Mesenteric fat pad (tissue), 1 donor: ENCODE results near the gene RFWD3. TPM values are rescaled to one million over a fixed set of nuclear protein-coding genes. Genes with fewer than 3 reads are reported as not detected.

Source experiments
- DNase-seq: peaks from one replicate; pipeline ENCODE4 v3.0.0-alpha.2; 2020; ENCODE audit warnings: low spot score
- total RNA-seq: library from RNA; stranded (reverse); fragmentation: NEBNext Ultra II Directional; extraction: Animal tissue kit (Norgen Biotek cat#: 25700); gene quantifications from one replicate; pipeline ENCODE4 v1.2.1, GENCODE V29; 2021
- donor health status: DM: yes; HTN: yes; CAD: no.

The RFWD3 gene
- total RNA-seq, 1 donor from 2014 or later: 14.7 TPM

- no peak for DNase-seq
Measured at GRCh38 chr16:74583926-74584666, 82.6 kb downstream of the RFWD3 start.

GRCh38 chr16:74582970-74583369 is 83.7 kb downstream of the RFWD3 start:
- no peak for DNase-seq

- no peak for DNase-seq
Measured at GRCh38 chr16:74580833-74581232, 85.8 kb downstream of the RFWD3 start.

GRCh38 chr16:74578838-74579237 is 87.8 kb downstream of the RFWD3 start:
- DNase-seq: no peak

- DNase-seq: no peak
Measured at GRCh38 chr16:74578433-74578832, 88.2 kb downstream of the RFWD3 start.

- DNase-seq: no peak
Measured at GRCh38 chr16:74577882-74578366, 88.8 kb downstream of the RFWD3 start.

GRCh38 chr16:74575807-74576643 is 90.7 kb downstream of the RFWD3 start:
- DNase-seq: no peak

- no peak for DNase-seq
Measured at GRCh38 chr16:74575175-74575806, 91.4 kb downstream of the RFWD3 start.

- no peak for DNase-seq
Measured at GRCh38 chr16:74574146-74574545, 92.5 kb downstream of the RFWD3 start.

- DNase-seq: no peak
Measured at GRCh38 chr16:74573622-74574021, 93.1 kb downstream of the RFWD3 start.

Other genes with a start within 250 kb of the RFWD3 start
- 0.19 TPM for gene CLEC18B, start 245.4 kb downstream of the RFWD3 start, total RNA-seq
- gene GLG1, start 59.8 kb downstream of the RFWD3 start, total RNA-seq: 102 TPM
- 25.0 TPM for gene MLKL, start 34.0 kb upstream of the RFWD3 start, total RNA-seq
- not detected for gene FA2H, start 107.9 kb upstream of the RFWD3 start, total RNA-seq